T-cell (primary cell): Measurements from ENCODE around the gene TSPAN18. TPM values are rescaled to one million over a fixed set of nuclear protein-coding genes. Genes with fewer than 3 reads are reported as not detected.
A peak's percentile ranks its signal among the peaks of the same experiment; 100 is the strongest.
"Not testable (repeated sequence)": the region's sequence is repeated elsewhere in the genome, so short reads cannot be mapped to it uniquely, and the experiment has no call there.

Experiments
- ATAC-seq, 4 experiments: fragments of 200-7000 bp in 3 of 4; fragments of 150-1000 bp in 1 of 4; cut with Tn5 transposase; replicated peaks in 1 of 4; 1 replicate in 3 of 4; 2 replicates in 1 of 4; pipeline ENCODE4 v1.10.0; 2021; ENCODE audit warnings: moderate library complexity in 3 of 4, mild to moderate bottlenecking in 2 of 4, moderate number of reproducible peaks in 1 of 4
- CTCF ChIA-PET, 2 donors: fragments of 300-600 bp; sonication (Branson Sonifier 250); formaldehyde crosslinking; loops; one replicate each; lab custom pipeline; 2022; ENCODE audit warnings: antibody characterized with exemption in 2 of 2; lab: Charles Lee
- POLR2A ChIA-PET, 2 donors: fragments of 300-600 bp; sonication (Branson Sonifier 250); formaldehyde crosslinking; loops; one replicate each; lab custom pipeline; 2022; ENCODE audit warnings: antibody characterized with exemption in 2 of 2; lab: Charles Lee
- DNase-seq, 35 experiments: peaks; one replicate each; pipeline versions ENCODE4 v3.0.0 to v3.0.0-alpha.2; 2013 to 2023
- H3K27ac ChIP-seq: one replicate; pipeline ENCODE4 v1.5.1; 2013; ENCODE audit warnings: low read length
- H3K27me3 ChIP-seq, 2 experiments: replicated peaks in 1 of 2; 1 replicate in 1 of 2; 2 replicates in 1 of 2; pipeline versions ENCODE4 v1.6.1 to v1.7.0; 2013; ENCODE audit warnings: low read length in 1 of 2, mixed read lengths in 1 of 2; ENCODE audit not compliant: control insufficient read depth in 2 of 2, insufficient read depth in 2 of 2; ENCODE audit errors: extremely low read depth in 1 of 2
- H3K36me3 ChIP-seq, 2 donors: 1 replicate in 1 of 2; 2 replicates in 1 of 2; pipeline versions ENCODE4 v1.6.1 to v1.7.0; 2013; ENCODE audit warnings: low read length in 1 of 2; ENCODE audit not compliant: control insufficient read depth in 2 of 2, insufficient read depth in 1 of 2; ENCODE audit errors: extremely low read depth in 1 of 2
- H3K4me1 ChIP-seq, 2 experiments: 1 replicate in 1 of 2; 2 replicates in 1 of 2; pipeline versions ENCODE4 v1.6.1 to v1.7.0; 2013; ENCODE audit warnings: low read length in 2 of 2, mixed read lengths in 1 of 2; ENCODE audit not compliant: insufficient read depth in 2 of 2, control insufficient read depth in 1 of 2; ENCODE audit errors: extremely low read depth in 1 of 2
- H3K4me3 ChIP-seq, 2 donors: 1 replicate in 1 of 2; 2 replicates in 1 of 2; pipeline versions ENCODE4 v1.5.1 to v1.7.0; 2013; ENCODE audit warnings: mild to moderate bottlenecking in 2 of 2, low read length in 1 of 2, moderate library complexity in 1 of 2; ENCODE audit not compliant: control insufficient read depth in 1 of 2; ENCODE audit errors: extremely low read depth in 1 of 2
- H3K9me3 ChIP-seq: 2 replicates; pipeline ENCODE4 v1.7.0; 2013
- H3K27ac Mint-ChIP-seq, 2 donors: one replicate each; pipeline ENCODE4 v1.8.0; 2020 to 2021; ENCODE audit warnings: mild to moderate bottlenecking in 2 of 2, mixed read lengths in 2 of 2
- H3K27me3 Mint-ChIP-seq, 2 donors: one replicate each; pipeline ENCODE4 v1.8.0; 2021 to 2022; ENCODE audit warnings: mixed read lengths in 2 of 2
- H3K36me3 Mint-ChIP-seq: one replicate; pipeline ENCODE4 v1.8.0; 2021; ENCODE audit warnings: mixed read lengths
- H3K4me1 Mint-ChIP-seq, 3 donors: one replicate each; pipeline ENCODE4 v1.8.0; 2020 to 2022; ENCODE audit warnings: mixed read lengths in 3 of 3, mild to moderate bottlenecking in 1 of 3
- H3K4me3 Mint-ChIP-seq, 3 donors: one replicate each; pipeline ENCODE4 v1.8.0; 2020 to 2022; ENCODE audit warnings: mild to moderate bottlenecking in 3 of 3, mixed read lengths in 3 of 3, moderate library complexity in 3 of 3
- H3K9me3 Mint-ChIP-seq, 3 donors: one replicate each; pipeline ENCODE4 v1.8.0; 2020 to 2022; ENCODE audit warnings: mixed read lengths in 3 of 3
- WGBS: methylation state at CpG from one replicate; pipeline ENCODE4 v1.1.5; 2013; ENCODE audit warnings: missing lambda C conversion rate; ENCODE audit not compliant: insufficient coverage; 5-methylcytosine and 5-hydroxymethylcytosine counted together
- total RNA-seq, 35 experiments: library from RNA in 6 of 35; stranded (reverse) in 6 of 35; fragments of 120-200 nt in 1 of 35; gene quantifications; one replicate each; pipeline versions ENCODE4 v1.2.1 to v1.2.4 and lab custom pipeline; 2013 to 2026

The TSPAN18 gene
- total RNA-seq, 5 donors from 2014 or later (not counting 1 experiment from before 2014, with no cell fraction given): 18.4 to 59.1 (median 25.7) TPM

GRCh38 chr11:44868455-44869421, 142.0 kb downstream of the TSPAN18 start:
- Mint-ChIP-seq H3K27me3 (no peaks in the 10 kb centered on the region), H3K4me3 (no peak overlapping the region), H3K4me1 (peaks cover 0 to 12% (median 8%) of the 10 kb centered on the region in 3 donors), H3K36me3 (peaks cover 27% of the 10 kb centered on the region), H3K27ac (no peak overlapping the region), H3K9me3 (peaks cover 0 to 8% (median 0%) of the 10 kb centered on the region in 3 donors)
- POLR2A ChIA-PET: no interaction called here
- Histone ChIP-seq H3K27me3 (peaks cover 0 to 5% of the 10 kb centered on the region in 2 experiments), H3K4me3 (no peak overlapping the region), H3K9me3 (no peaks in the 10 kb centered on the region), H3K27ac (no peak overlapping the region), H3K36me3 (peaks cover 0 to 3% of the 10 kb centered on the region in 2 donors), H3K4me1 (no peaks in the 10 kb centered on the region)
- ATAC-seq: no peak
- DNase-seq: no peak
- WGBS: 98% methylated on average over 10 of the region's 14 CpGs
- CTCF ChIA-PET: no interaction called here

GRCh38 chr11:44870181-44870580, 143.4 kb downstream of the TSPAN18 start:
- ChIA-PET POLR2A (no interaction called here), CTCF (interaction anchor here in 1 of 2 donors (0.7 to 1.2 kb wide), 2 partner anchors 8 to 81 kb away, joined by 3 read pairs; no protein-coding TSS in a partner anchor)
- peaks cover 27% of the 10 kb centered on the region for H3K36me3 Mint-ChIP-seq
- H3K27ac Mint-ChIP-seq: no peak overlapping the region
- H3K4me3 Mint-ChIP-seq: no peak overlapping the region
- H3K36me3 ChIP-seq: peaks cover 0 to 3% of the 10 kb centered on the region in 2 donors
- no peaks in the 10 kb centered on the region for H3K4me1 ChIP-seq
- DNase-seq (no peak), ATAC-seq (no peak)
- no peaks in the 10 kb centered on the region for H3K27me3 Mint-ChIP-seq
- peaks cover 0 to 5% of the 10 kb centered on the region in 2 experiments for H3K27me3 ChIP-seq
- H3K27ac ChIP-seq: no peak overlapping the region
- WGBS: 71% methylated on average over 1 of the region's 3 CpGs
- no peaks in the 10 kb centered on the region for H3K9me3 ChIP-seq
- no peak overlapping the region for H3K4me3 ChIP-seq
- H3K4me1 Mint-ChIP-seq: peaks cover 0 to 12% (median 8%) of the 10 kb centered on the region in 3 donors
- peaks cover 0 to 8% (median 0%) of the 10 kb centered on the region in 3 donors for H3K9me3 Mint-ChIP-seq

GRCh38 chr11:44870615-44871176, 143.9 kb downstream of the TSPAN18 start:
- no peak overlapping the region for H3K27ac Mint-ChIP-seq
- no peak overlapping the region for H3K27ac ChIP-seq
- no CpG with 5 or more reads among the region's 2 CpGs for WGBS
- H3K4me1 Mint-ChIP-seq: peaks cover 0 to 12% (median 8%) of the 10 kb centered on the region in 3 donors
- no peak overlapping the region for H3K4me3 ChIP-seq
- no peaks in the 10 kb centered on the region for H3K27me3 Mint-ChIP-seq
- peaks cover 0 to 8% (median 0%) of the 10 kb centered on the region in 3 donors for H3K9me3 Mint-ChIP-seq
- peaks cover 0 to 5% of the 10 kb centered on the region in 2 experiments for H3K27me3 ChIP-seq
- POLR2A ChIA-PET: no interaction called here
- no peak overlapping the region for H3K4me3 Mint-ChIP-seq
- no peak for ATAC-seq
- no peaks in the 10 kb centered on the region for H3K9me3 ChIP-seq
- DNase-seq: peak in 1 of 35 experiments; percentile 9
- peaks cover 0 to 3% of the 10 kb centered on the region in 2 donors for H3K36me3 ChIP-seq
- CTCF ChIA-PET: interaction anchor here in 1 of 2 donors (0.7 to 1.2 kb wide), 2 partner anchors 8 to 82 kb away, joined by 3 read pairs; no protein-coding TSS in a partner anchor
- peaks cover 28% of the 10 kb centered on the region for H3K36me3 Mint-ChIP-seq
- no peaks in the 10 kb centered on the region for H3K4me1 ChIP-seq

- CTCF ChIA-PET, H3K9me3 ChIP-seq, H3K36me3 ChIP-seq, H3K9me3 Mint-ChIP-seq, H3K27me3 ChIP-seq, DNase-seq, H3K27me3 Mint-ChIP-seq, H3K4me3 Mint-ChIP-seq, POLR2A ChIA-PET, H3K4me3 ChIP-seq, ATAC-seq, H3K27ac Mint-ChIP-seq, H3K27ac ChIP-seq, H3K4me1 ChIP-seq: not testable (repeated sequence)
- H3K36me3 Mint-ChIP-seq: peaks cover 34% of the 10 kb centered on the region
- peaks cover 0 to 12% (median 8%) of the 10 kb centered on the region in 3 donors for H3K4me1 Mint-ChIP-seq
- WGBS: no CpG with 5 or more reads among the region's 3 CpGs
Observed at GRCh38 chr11:44871682-44872081, 144.9 kb downstream of the TSPAN18 start.

- Histone ChIP-seq H3K4me1 (no peaks in the 10 kb centered on the region), H3K9me3 (no peaks in the 10 kb centered on the region), H3K4me3 (no peak overlapping the region), H3K27me3 (peaks cover 0 to 5% of the 10 kb centered on the region in 2 experiments), H3K36me3 (no peaks in the 10 kb centered on the region), H3K27ac (no peak overlapping the region)
- H3K4me3 Mint-ChIP-seq: no peak overlapping the region
- WGBS: 100% methylated on average over 1 of the region's 1 CpG
- ATAC-seq (no peak), DNase-seq (no peak)
- H3K9me3 Mint-ChIP-seq: peaks cover 0 to 8% (median 0%) of the 10 kb centered on the region in 3 donors
- H3K27ac Mint-ChIP-seq: no peak overlapping the region
- H3K4me1 Mint-ChIP-seq: peaks cover 0 to 11% (median 8%) of the 10 kb centered on the region in 3 donors
- ChIA-PET CTCF (no interaction called here), POLR2A (no interaction called here)
- no peaks in the 10 kb centered on the region for H3K27me3 Mint-ChIP-seq
- peaks cover 32% of the 10 kb centered on the region for H3K36me3 Mint-ChIP-seq
Observed at GRCh38 chr11:44872556-44872955, 145.8 kb downstream of the TSPAN18 start.

- ATAC-seq: no peak
- H3K36me3 Mint-ChIP-seq: peaks cover 27% of the 10 kb centered on the region
- Histone ChIP-seq H3K9me3 (no peaks in the 10 kb centered on the region), H3K36me3 (no peaks in the 10 kb centered on the region), H3K27ac (no peak overlapping the region), H3K4me3 (no peak overlapping the region), H3K27me3 (peaks cover 0 to 7% of the 10 kb centered on the region in 2 experiments), H3K4me1 (no peaks in the 10 kb centered on the region)
- H3K4me1 Mint-ChIP-seq: peaks cover 0 to 8% (median 8%) of the 10 kb centered on the region in 3 donors
- no peaks in the 10 kb centered on the region for H3K27me3 Mint-ChIP-seq
- 20% methylated on average over 1 of the region's 1 CpG for WGBS
- H3K4me3 Mint-ChIP-seq: no peak overlapping the region
- POLR2A ChIA-PET: no interaction called here
- CTCF ChIA-PET: interaction anchor here in 1 of 2 donors (0.6 kb wide), 1 partner anchor 1259 kb away, joined by 3 read pairs; no protein-coding TSS in a partner anchor
- DNase-seq: no peak
- no peak overlapping the region for H3K27ac Mint-ChIP-seq
- peaks cover 0 to 8% (median 0%) of the 10 kb centered on the region in 3 donors for H3K9me3 Mint-ChIP-seq
Observed at GRCh38 chr11:44873537-44873936, 146.8 kb downstream of the TSPAN18 start.
